H1 (cell line): ENCODE data around the gene HOATZ. TPM values are rescaled to one million over a fixed set of nuclear protein-coding genes. Genes with fewer than 3 reads are reported as not detected.

Experiments
- CTCF ChIA-PET: fragments of 300-600 bp; sonication (Branson Sonifier 250); formaldehyde crosslinking; loops from one replicate; lab custom pipeline; 2021; ENCODE audit not compliant: partially characterized antibody; lab: Charles Lee
- POLR2A ChIA-PET: fragments of 300-600 bp; sonication (Branson Sonifier 250); formaldehyde crosslinking; loops from one replicate; lab custom pipeline; 2021; ENCODE audit warnings: inconsistent platforms; ENCODE audit not compliant: partially characterized antibody; lab: Charles Lee
- DNase-seq, 2 experiments: peaks; one replicate each; pipeline versions ENCODE4 v3.0.0 to v3.0.0-alpha.2; 2010 to 2022; ENCODE audit warnings: low spot score in 2 of 2, low read depth in 1 of 2, mixed read lengths in 1 of 2
- FAIRE-seq: peaks from 2 replicates; lab custom pipeline; 2011; peaks lifted over from hg19 to GRCh38; lab: Jason Lieb, UNC
- H2AFZ ChIP-seq: 2 replicates; pipeline ENCODE4 v1.8.1; 2012; ENCODE audit warnings: low read length, inconsistent platforms
- H2AK5ac ChIP-seq: 2 replicates; pipeline ENCODE4 v1.6.1; 2013; ENCODE audit warnings: low read depth, low read length
- H2BK120ac ChIP-seq: replicated peaks from 2 replicates; pipeline ENCODE3; 2013; ENCODE audit warnings: low read depth, low read length, inconsistent platforms
- H2BK12ac ChIP-seq: 2 replicates; pipeline ENCODE4 v1.6.1; 2013; ENCODE audit warnings: low read depth, low read length
- H2BK15ac ChIP-seq: 2 replicates; pipeline ENCODE4 v1.6.1; 2013; ENCODE audit warnings: low read length
- H2BK20ac ChIP-seq: 2 replicates; pipeline ENCODE4 v1.6.1; 2013; ENCODE audit warnings: low read length
- H2BK5ac ChIP-seq: 2 replicates; pipeline ENCODE4 v1.6.1; 2013; ENCODE audit warnings: low read depth, low read length
- H3K14ac ChIP-seq: 2 replicates; pipeline ENCODE4 v1.6.1; 2013; ENCODE audit warnings: inconsistent platforms; ENCODE audit not compliant: insufficient read length
- H3K18ac ChIP-seq: 2 replicates; pipeline ENCODE4 v1.6.1; 2013; ENCODE audit warnings: low read length; ENCODE audit errors: extremely low read depth
- H3K23ac ChIP-seq: 2 replicates; pipeline ENCODE4 v1.6.1; 2013; ENCODE audit warnings: inconsistent platforms; ENCODE audit not compliant: insufficient read length
- H3K23me2 ChIP-seq: 2 replicates; pipeline ENCODE4 v1.6.1; 2013; ENCODE audit warnings: low read depth, low read length
- H3K27ac ChIP-seq: 2 replicates; pipeline ENCODE4 v1.6.1; 2011; ENCODE audit warnings: low read depth, low read length, inconsistent platforms
- H3K27me3 ChIP-seq, 4 experiments: replicated peaks in 1 of 4; 1 replicate in 1 of 4; 2 replicates in 3 of 4; pipeline versions ENCODE4 v1.6.1 to v1.8.1; 2011 to 2013; ENCODE audit warnings: low read length in 3 of 4, mild to moderate bottlenecking in 3 of 4, inconsistent platforms in 2 of 4, mixed read lengths in 2 of 4, moderate library complexity in 1 of 4; ENCODE audit not compliant: control insufficient read depth in 3 of 4, insufficient read depth in 3 of 4; ENCODE audit errors: extremely low read depth in 1 of 4
- H3K36me3 ChIP-seq, 4 experiments: 2 replicates each; pipeline versions ENCODE4 v1.6.1 to v1.8.1; 2011 to 2013; ENCODE audit warnings: mild to moderate bottlenecking in 4 of 4, low read length in 3 of 4, moderate library complexity in 2 of 4, control low read depth in 1 of 4, inconsistent platforms in 1 of 4; ENCODE audit not compliant: insufficient read depth in 4 of 4, control insufficient read depth in 2 of 4
- H3K4ac ChIP-seq: replicated peaks from 2 replicates; pipeline ENCODE3; 2013; ENCODE audit warnings: low read length, low read depth, mixed read lengths, inconsistent platforms; ENCODE audit not compliant: insufficient read length
- H3K4me1 ChIP-seq, 4 experiments: replicated peaks in 1 of 4; 1 replicate in 1 of 4; 2 replicates in 3 of 4; pipeline versions ENCODE4 v1.6.1 to v1.8.1; 2011 to 2013; ENCODE audit warnings: low read length in 3 of 4, inconsistent platforms in 2 of 4, mixed read lengths in 1 of 4; ENCODE audit not compliant: insufficient read depth in 4 of 4, control insufficient read depth in 3 of 4
- H3K4me2 ChIP-seq, 2 experiments: 2 replicates each; pipeline versions ENCODE4 v1.6.1 to v1.8.1; 2011 to 2013; ENCODE audit warnings: low read depth in 2 of 2, low read length in 2 of 2, control low read depth in 1 of 2, inconsistent platforms in 1 of 2, mild to moderate bottlenecking in 1 of 2; ENCODE audit not compliant: insufficient read depth in 1 of 2
- H3K4me3 ChIP-seq, 4 experiments: fragments of 200-600, 300-600 bp in 1 of 4; sonication (generic), shearing (Covaris generic), sonication (Bioruptor Twin) in 1 of 4; 2 replicates each; pipeline versions ENCODE4 v1.5.1 to v1.8.1; 2011 to 2016; ENCODE audit warnings: low read length in 4 of 4, low read depth in 3 of 4, control low read depth in 2 of 4, inconsistent platforms in 2 of 4, mild to moderate bottlenecking in 2 of 4, mixed read lengths in 1 of 4, moderate library complexity in 1 of 4; ENCODE audit not compliant: insufficient read depth in 2 of 4; ENCODE audit errors: extremely low read depth in 1 of 4
- H3K56ac ChIP-seq: replicated peaks from 2 replicates; pipeline ENCODE3; 2013; ENCODE audit warnings: low read depth, mild to moderate bottlenecking, mixed read lengths, low read length, inconsistent platforms; ENCODE audit not compliant: insufficient read length
- H3K79me1 ChIP-seq: 2 replicates; pipeline ENCODE4 v1.6.1; 2013; ENCODE audit warnings: low read depth, low read length, control low read depth
- H3K79me2 ChIP-seq, 2 experiments: 2 replicates each; pipeline versions ENCODE4 v1.6.1 to v1.8.1; 2012 to 2013; ENCODE audit warnings: low read length in 2 of 2, mild to moderate bottlenecking in 2 of 2, inconsistent platforms in 1 of 2; ENCODE audit not compliant: insufficient read depth in 2 of 2, control insufficient read depth in 1 of 2
- H3K9ac ChIP-seq, 4 experiments: replicated peaks in 1 of 4; 1 replicate in 1 of 4; 2 replicates in 3 of 4; pipeline versions ENCODE4 v1.6.1 to v1.8.1; 2011 to 2013; ENCODE audit warnings: low read depth in 3 of 4, low read length in 3 of 4, control low read depth in 2 of 4, mild to moderate bottlenecking in 2 of 4, moderate library complexity in 2 of 4, inconsistent platforms in 1 of 4; ENCODE audit errors: extremely low read depth in 1 of 4
- H3K9me3 ChIP-seq, 2 experiments: 2 replicates each; pipeline versions ENCODE4 v1.6.1 to v1.8.1; 2012 to 2013; ENCODE audit warnings: mild to moderate bottlenecking in 2 of 2, moderate library complexity in 2 of 2, control low read depth in 1 of 2, inconsistent platforms in 1 of 2, low read depth in 1 of 2, low read length in 1 of 2, mixed read lengths in 1 of 2; ENCODE audit not compliant: insufficient read depth in 2 of 2
- H4K20me1 ChIP-seq, 2 experiments: replicated peaks in 1 of 2; 2 replicates each; pipeline versions ENCODE3 to v1.8.1; 2011 to 2013; ENCODE audit warnings: inconsistent platforms in 2 of 2, low read length in 2 of 2, mild to moderate bottlenecking in 1 of 2; ENCODE audit not compliant: insufficient read depth in 2 of 2, control insufficient read depth in 1 of 2
- H4K5ac ChIP-seq: 2 replicates; pipeline ENCODE4 v1.6.1; 2013; ENCODE audit warnings: low read length, low read depth, mixed read lengths, inconsistent platforms; ENCODE audit not compliant: insufficient read length
- H4K8ac ChIP-seq: 2 replicates; pipeline ENCODE4 v1.8.0; 2013; ENCODE audit warnings: mild to moderate bottlenecking, moderate library complexity, low read length, inconsistent platforms; ENCODE audit not compliant: insufficient read depth; ENCODE audit errors: extremely low read depth
- H4K91ac ChIP-seq: replicated peaks from 2 replicates; pipeline ENCODE3; 2013; ENCODE audit warnings: low read length, mixed read lengths, inconsistent platforms; ENCODE audit not compliant: insufficient read length
- ASH2L ChIP-seq: fragments of 200-600, 300-600 bp; sonication (generic); IDR thresholded peaks from one replicate; pipeline ENCODE4 v1.7.1; 2017; ENCODE audit warnings: low read length
- CHD1 ChIP-seq: IDR thresholded peaks from 2 replicates; pipeline ENCODE4 v1.6.1; 2012; ENCODE audit warnings: low read depth, low read length, improper control_type of control experiment
- EZH2 ChIP-seq: fragments of 200-600 bp; sonication (generic); IDR thresholded peaks from 2 replicates; pipeline ENCODE4 v1.7.1; 2012; ENCODE audit warnings: low read depth, mild to moderate bottlenecking, moderate library complexity, low read length, inconsistent platforms; ENCODE audit not compliant: severe bottlenecking
- GABPA ChIP-seq: IDR thresholded peaks from 2 replicates; pipeline ENCODE4 v1.6.1; 2011; ENCODE audit warnings: mild to moderate bottlenecking, low read length, moderate library complexity, borderline replicate concordance; ENCODE audit not compliant: insufficient read depth
- POU5F1 ChIP-seq: IDR thresholded peaks from 2 replicates; pipeline ENCODE4 v1.6.1; 2011; ENCODE audit warnings: low read depth, mild to moderate bottlenecking, low read length, moderate library complexity
- SIX5 ChIP-seq: IDR thresholded peaks from 2 replicates; pipeline ENCODE4 v1.6.1; 2011; ENCODE audit warnings: mild to moderate bottlenecking, low read depth, low read length
- SP1 ChIP-seq: IDR thresholded peaks from 2 replicates; pipeline ENCODE4 v1.6.1; 2011; ENCODE audit warnings: low read depth, low read length
- WGBS, 2 experiments: shearing (Covaris generic) in 1 of 2; methylation state at CpG; one replicate each; pipeline versions ENCODE4 v1.1.6 to v1.1.7; 2013 to 2015; ENCODE audit warnings: low lambda C conversion rate in 2 of 2, mixed read lengths in 2 of 2, inconsistent platforms in 1 of 2, low coverage in 1 of 2, missing lambda C conversion rate in 1 of 2; ENCODE audit not compliant: insufficient replicate concordance in 2 of 2, insufficient coverage in 1 of 2, insufficient read length in 1 of 2; ENCODE audit errors: extremely low coverage in 1 of 2, missing lambda C conversion rate in 1 of 2; 5-methylcytosine and 5-hydroxymethylcytosine counted together
- polyA plus RNA-seq, 7 experiments: library from polyadenylated mRNA; depleted of rRNA in 3 of 7; stranded (reverse) in 5 of 7; unstranded in 2 of 7; fragments of >200 nt in 5 of 7; fragments of 200-250 nt in 2 of 7; gene quantifications; 1 replicate in 5 of 7; 2 replicates in 1 of 7; 4 replicates in 1 of 7; pipeline versions ENCODE4 v1.2.1 to v1.2.3, GENCODE V29; 2011 to 2013; ENCODE audit warnings: missing spikeins in 2 of 7, mixed read lengths in 2 of 7
- total RNA-seq: library from RNA; stranded (reverse); fragmentation: NEBNext Ultra II Directional; extraction: Animal tissue kit (Norgen Biotek cat#: 25700); gene quantifications from 2 replicates; pipeline ENCODE4 v1.2.1, GENCODE V29; 2021

The HOATZ gene
- total and polyA plus RNA-seq, 2 of the 8 experiments (the other 6 are each of a cell fraction or from before 2014, with no cell fraction given): not detected

- ChIA-PET CTCF (interaction anchor here (1.0 to 2.0 kb wide), 4 partner anchors 14 to 126 kb away, joined by 3 to 8 read pairs (median 4); no protein-coding TSS in a partner anchor), POLR2A (no interaction called here)
- Histone ChIP-seq H3K4me2 (no peak overlapping the region), H4K5ac (no peak overlapping the region), H2BK20ac (no peak overlapping the region), H2BK15ac (no peak overlapping the region), H3K36me3 (no peaks in the 10 kb centered on the region), H2AK5ac (no peak overlapping the region), H3K27ac (no peak overlapping the region), H4K8ac (no peak overlapping the region), H3K79me2 (no peaks in the 10 kb centered on the region), H3K9me3 (no peaks in the 10 kb centered on the region), H4K91ac (no peak overlapping the region), H3K4me1 (no peaks in the 10 kb centered on the region), H3K18ac (no peak overlapping the region), H2AFZ (no peak overlapping the region), H3K9ac (no peak overlapping the region), H3K56ac (no peak overlapping the region), H3K14ac (no peak overlapping the region), H3K23ac (no peak overlapping the region), H2BK12ac (no peak overlapping the region), H3K4me3 (no peak overlapping the region), H3K79me1 (no peaks in the 10 kb centered on the region), H3K23me2 (no peaks in the 10 kb centered on the region), H3K27me3 (no peaks in the 10 kb centered on the region), H4K20me1 (no peaks in the 10 kb centered on the region), H2BK120ac (no peak overlapping the region), H3K4ac (no peak overlapping the region), H2BK5ac (no peak overlapping the region)
- TF ChIP-seq SP1: no peak
- no peak for TF ChIP-seq ASH2L
- no peak for TF ChIP-seq CHD1
- TF ChIP-seq POU5F1: no peak
- TF ChIP-seq GABPA: no peak
- TF ChIP-seq EZH2: no peak
- TF ChIP-seq SIX5: no peak
- no peak for FAIRE-seq
- 94% methylated on average over 3 of the region's 3 CpGs; no CpG with 5 or more reads in 1 of the 2 experiments for WGBS, 2 experiments
- no peak for DNase-seq
These were observed 58.0 kb downstream of the HOATZ start for GRCh38 chr11:111572581-111572980.
